GM18858 (cell line): ENCODE measurements around the gene SEPHS1.

Experiments used
- ATAC-seq: cut with Tn5 transposase; IDR thresholded peaks from one replicate; pipeline ENCODE4 v1.9.1; 2021; ENCODE audit not compliant: unreplicated experiment

The SEPHS1 gene

GRCh38 chr10:13329565-13329964, 18.5 kb downstream of the SEPHS1 start:
- no peak for ATAC-seq

- ATAC-seq = no peak
Measured at GRCh38 chr10:13328613-13329012, 19.5 kb downstream of the SEPHS1 start.

DNA sequence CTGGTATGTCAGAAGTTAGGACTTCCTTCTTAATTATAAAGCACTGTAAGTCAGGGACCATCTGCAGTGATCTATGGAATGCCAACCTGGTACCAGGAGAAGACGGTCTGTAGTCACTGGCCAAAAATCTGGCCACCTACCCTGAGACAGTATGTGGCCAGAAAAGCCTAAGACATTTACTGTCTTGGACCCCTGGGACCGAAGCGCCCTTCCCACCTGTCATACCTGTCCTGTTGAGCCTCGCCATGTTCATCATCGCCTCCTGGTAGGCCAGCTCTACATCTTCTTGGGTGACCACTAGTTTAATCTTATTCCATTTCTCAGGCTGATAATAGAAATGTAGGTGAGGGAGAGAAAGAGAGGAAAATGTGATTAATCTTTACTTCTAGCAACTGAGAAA, 20.0 kb downstream of the SEPHS1 start:
- no peak for ATAC-seq

DNA sequence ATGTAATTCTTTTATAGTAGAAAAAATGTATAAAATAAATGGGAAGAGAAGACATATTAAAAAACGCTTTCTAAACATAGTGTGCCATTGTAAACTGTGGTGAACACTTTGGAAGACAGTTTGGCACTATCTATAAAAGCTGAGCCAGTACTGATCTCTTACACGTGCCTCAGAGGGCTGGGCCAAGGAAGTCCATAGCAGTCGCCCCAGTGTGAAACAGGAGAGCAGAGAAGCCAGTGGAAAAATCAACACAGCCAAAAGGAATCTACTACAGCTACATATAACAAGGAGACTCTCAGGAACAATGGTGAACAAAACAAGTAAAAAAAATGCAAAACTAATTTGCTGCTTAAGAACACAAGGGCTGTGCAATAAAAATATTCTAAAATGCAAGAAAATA, 20.6 kb downstream of the SEPHS1 start:
- no peak for ATAC-seq

DNA sequence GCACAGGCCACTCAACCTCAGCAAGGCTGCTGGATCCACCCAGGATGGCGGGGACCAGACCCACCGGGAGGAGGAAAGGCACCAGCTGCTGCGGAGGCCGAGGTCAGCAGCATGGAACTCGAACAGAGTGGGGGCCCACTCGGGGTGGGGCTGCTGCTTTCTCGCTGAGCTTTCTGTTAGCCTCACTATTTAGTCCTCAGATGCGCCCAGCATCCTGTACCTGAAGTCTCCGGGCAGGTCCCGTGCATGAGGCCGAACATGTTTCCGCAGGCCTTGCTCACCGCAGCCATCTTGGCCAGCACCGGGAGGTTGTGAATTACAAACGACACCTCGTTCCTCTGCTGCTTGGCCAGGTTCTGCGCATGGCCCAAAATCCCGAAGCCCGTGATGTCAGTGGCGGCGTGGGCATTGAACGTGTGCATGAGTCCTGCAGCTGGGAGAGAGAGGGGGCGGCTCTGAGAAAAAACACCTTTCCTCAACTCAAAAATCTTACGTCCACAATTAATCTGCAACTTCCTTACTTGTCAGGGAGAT, 25.4 kb downstream of the SEPHS1 start:
- ATAC-seq = no peak

GRCh38 chr10:13321576-13321975, 26.5 kb downstream of the SEPHS1 start:
- no peak for ATAC-seq

DNA sequence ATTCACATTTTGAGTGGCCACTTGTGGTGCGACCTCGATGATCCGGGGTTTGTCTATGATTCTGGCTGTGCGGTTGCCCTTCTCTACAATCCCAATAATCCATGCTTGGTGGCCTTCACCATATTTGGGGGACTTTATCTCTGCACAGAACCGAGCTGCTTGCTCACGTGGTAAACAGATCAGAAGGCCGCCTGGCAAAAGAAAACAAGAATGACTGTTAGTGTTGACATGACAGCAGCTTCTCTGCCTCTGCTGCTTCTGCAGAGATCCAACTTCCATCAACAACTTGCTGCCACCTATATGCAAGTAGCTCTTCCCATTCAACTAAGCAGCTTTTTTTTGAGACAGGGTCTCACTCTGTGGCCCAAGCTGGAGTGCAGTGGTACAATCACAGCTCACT, 28.9 kb downstream of the SEPHS1 start:
- no peak for ATAC-seq

DNA sequence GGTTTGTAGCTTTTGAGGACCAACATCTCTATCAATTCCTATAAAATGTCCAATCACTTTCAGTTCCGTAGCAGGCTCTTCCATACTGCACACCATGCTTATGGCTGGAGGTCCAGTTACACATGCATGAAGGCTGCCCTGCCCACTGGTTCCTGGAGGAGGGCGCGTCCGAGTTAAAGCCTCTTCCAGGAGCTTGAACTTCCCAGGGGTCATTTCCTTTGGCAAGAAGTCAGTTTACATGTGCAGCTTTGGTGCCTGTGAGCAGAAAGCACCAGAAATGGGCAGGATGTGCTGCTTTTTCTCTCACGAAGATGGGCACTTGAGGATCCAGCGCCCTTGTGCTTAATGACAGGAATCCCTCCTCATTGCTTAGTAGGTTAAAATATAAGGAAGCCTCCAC, 30.6 kb downstream of the SEPHS1 start:
- no peak for ATAC-seq

DNA sequence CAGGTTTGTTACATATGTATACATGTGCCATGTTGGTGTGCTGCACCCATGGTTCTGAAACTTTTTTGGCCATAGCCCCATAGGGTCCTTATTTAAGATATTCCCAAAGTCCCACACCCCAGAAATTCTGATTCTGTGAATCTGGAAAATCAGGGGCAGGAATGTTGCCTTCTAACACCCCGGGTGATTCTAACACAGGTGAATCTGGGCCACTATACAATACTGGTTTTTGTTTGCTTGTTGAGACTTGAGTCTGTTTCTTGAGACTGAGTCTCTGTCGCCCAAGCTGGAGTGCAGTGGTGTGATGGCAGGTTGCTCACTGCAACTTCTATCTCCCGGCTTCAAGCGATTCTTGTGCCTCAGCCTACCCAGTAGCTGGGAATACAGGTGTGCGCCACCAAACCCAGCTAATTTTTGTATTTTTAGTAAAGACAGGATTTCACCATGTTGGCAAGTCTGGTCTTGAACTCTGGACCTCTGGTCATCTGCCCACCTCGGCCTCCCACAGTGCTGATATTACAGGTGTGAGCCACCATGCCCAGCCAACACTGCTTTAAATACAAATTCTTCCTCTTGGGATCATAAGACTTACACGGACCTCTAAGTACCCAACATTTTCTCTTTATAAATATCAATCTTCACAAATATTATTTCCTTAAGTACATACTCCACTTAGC, 31.3 kb downstream of the SEPHS1 start:
- ATAC-seq = no peak

DNA sequence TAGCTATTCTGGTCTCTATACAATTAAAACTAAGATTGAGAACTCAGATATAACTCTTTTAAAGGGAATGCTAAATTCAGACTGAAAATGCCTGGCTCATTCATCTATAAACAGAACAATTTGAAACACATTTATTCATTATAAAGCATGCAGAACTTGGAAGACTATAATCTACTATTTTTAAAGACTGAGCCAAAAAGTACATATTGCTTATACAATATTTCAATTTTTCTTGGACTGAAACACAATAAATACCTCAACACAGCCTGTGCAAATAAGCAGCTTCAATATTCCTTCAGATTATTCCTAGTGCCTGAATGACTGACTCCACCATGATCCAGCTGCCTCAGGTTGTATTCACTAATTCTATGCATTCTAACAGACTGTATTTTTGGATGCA, 32.7 kb downstream of the SEPHS1 start:
- ATAC-seq = no peak

- ATAC-seq = no peak
Measured at GRCh38 chr10:13311177-13311575, 36.9 kb downstream of the SEPHS1 start.

DNA sequence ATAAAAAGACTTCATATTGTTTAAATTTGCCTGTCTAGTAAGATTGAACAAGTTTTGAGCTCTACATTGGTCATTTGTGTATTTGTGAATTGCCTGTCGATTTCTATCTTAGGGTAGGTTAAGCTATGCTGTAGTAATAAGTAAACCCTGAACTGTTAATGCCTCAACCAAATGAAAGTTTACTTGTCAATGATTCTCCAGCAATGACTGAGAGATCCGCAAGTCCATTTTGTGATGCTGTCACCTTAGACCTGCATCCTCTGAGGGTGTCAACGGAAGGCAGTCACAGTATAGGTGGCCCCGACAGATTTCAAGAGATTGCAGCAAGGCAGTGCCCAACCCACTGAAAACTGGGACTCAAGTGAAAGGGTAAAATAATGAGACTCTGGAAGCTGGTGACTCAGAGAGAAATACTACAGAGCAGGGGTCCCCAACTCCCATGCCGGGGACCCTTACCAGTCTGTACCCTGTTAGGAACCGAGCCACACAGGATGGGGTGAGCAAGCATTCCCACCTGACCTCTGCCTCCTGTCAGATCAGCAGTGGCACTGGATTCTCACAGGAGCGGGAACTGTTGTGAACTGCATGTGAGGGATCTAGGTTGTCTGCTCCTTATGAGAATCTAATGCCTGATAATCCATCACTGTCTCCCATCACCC, 37.4 kb downstream of the SEPHS1 start:
- ATAC-seq = no peak

DNA sequence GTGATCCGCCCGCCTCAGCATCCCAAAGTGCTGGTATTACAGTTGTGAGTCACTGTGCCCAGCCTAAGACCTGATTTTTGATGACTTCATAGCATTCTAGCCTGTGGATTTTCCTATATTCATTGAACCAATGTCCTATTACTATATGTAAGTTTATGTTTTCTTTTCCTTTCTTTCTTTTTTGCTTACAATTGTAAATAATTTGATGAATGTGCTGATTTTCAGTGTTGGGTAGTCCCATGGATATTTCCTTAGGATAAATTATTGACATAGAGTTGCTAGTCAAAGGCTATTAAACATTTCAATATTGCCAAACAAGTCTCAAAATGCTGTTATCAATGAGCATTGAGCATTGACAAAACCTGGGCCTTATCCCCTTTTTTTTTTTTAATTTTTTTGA, 38.3 kb downstream of the SEPHS1 start:
- ATAC-seq = no peak

- ATAC-seq = no peak
Measured at GRCh38 chr10:13308096-13308495, 40.0 kb downstream of the SEPHS1 start.

DNA sequence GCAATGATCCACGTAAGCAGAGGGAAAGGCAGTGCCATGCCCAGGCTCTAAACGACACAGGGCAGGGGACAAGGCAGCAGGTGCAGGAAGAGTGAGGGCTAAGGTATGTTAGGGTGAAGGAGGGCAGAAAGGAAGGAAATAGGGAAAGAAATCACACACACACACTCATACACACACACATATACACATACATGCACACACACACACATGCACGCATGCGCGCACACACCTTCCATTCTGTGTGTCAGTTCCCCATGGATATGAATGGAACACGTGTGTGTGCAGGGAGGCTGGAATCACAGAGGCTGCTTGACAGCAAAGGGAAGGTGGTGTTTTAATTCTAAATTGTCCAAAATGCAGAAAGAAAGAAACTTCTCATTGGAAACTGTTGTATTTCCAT, 42.0 kb downstream of the SEPHS1 start:
- no peak for ATAC-seq

GRCh38 chr10:13302821-13303555, 45.1 kb downstream of the SEPHS1 start:
- ATAC-seq = no peak

DNA sequence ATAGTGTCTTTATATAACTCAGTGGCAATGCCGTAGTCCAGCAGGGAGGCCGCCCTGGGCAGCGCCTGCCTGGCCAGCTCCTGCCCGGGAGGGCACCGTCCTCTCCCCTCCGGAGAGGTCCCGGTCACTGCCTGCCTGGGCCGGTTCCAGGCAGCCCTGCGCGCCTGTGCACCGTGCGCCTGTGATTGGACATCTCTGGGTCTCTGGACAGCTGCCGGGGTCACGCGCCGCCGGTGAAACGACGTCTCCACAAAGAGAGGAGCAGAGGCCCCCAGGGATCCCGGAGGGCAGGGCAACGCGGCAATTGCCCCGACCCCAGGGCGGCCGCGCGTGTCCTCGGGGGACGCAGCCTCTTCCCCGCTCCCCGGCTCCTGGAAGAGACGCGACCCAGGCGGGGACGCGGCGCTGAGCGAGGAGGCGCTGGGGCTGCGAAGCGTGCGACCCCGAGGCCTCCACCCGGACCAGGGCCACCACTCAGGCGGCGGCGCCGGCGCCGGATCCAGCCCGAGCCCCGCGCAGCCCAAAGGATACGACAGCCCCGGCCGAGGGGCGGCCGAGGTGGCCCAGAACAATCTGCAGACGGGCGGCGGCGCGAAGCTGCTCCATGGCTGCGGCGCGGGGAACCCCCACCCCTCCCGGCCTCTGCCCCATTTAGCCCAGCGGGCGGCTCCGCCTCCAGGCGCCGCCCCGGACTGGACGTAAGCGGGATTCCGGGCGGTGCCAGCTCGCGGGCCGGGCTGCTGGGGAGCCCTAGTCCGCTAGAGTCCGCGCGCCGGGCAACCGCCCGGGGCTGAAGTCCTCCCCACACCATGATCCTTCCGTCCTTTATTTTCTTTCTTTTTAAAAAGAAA, 48.4 kb downstream of the SEPHS1 start, which contains the start of gene PHYH:
TSS of gene PHYH (minus strand) at position 628 of the 851 bp plus-strand sequence. CDS start at position 606, 22 bp downstream.
- peak; percentile 74 for ATAC-seq

DNA sequence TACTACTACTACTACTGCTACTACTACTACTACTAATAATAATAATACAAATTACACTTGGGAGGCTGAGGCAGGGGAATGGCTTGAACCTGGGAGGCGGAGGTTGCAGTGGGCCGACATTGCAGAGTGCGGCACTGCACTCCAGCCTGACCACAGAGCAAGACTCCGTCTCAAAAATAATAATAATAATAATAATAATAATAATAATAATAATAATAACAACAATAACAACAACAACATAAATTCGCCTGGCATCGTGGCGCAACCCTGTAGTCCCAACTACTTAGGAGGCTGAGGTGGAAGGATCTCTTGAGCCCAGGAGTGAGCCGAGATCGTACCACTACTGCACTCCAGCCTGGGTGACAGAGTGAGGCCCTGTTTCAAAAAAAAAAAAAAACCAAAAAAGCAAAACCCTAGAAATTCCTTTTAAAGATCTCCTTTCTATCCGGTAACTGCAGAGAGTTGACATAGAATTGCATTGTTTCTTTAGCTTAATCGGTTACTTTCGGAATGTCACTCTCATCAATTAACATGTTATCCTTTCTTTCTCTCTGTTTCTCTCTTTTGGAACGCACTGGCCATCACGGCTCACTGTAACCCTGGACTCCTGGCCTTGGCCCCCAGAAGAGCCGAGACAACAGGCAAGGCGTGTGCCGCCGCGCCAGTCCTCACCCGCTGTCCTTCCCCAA, 49.2 kb downstream of the SEPHS1 start:
- ATAC-seq = no peak

DNA sequence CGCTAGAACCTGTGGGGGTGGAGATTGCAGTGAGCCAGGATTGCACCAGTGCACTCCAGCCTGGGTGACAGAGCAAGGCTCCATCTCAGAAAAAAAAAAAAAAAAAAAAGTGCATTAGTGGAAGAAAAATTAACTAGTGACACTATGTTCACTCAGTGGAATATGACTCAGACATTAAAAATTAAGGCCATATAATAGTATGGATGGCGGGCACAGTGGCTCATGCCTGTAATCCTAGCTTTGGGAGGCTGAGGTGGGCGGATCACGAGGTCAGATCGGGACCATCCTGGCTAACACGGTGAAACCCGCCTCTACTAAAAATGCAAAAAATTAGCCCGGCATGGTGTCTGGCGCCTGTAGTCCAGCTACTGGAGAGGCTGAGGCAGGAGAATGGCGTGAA, 51.6 kb downstream of the SEPHS1 start:
- no peak for ATAC-seq

DNA sequence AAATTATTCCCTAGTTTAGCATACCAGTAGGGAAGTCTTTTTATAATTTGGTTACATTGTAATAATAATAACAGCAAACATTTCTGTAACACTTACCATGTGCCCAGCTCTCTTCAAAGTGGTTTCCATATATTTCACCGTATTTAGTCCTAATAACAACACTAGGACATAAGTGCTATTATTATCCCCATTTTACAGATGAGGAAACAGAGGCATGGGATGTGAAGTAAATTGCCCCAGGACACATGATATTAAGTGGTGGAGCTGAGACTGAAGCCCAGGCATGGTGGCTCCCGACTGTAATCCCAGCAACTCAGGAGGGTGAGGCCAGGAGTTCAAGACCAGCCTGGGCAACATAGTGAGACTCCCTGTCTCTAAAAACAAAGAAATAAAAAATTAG, 53.3 kb downstream of the SEPHS1 start:
- no peak for ATAC-seq
